A673 (cell line): Measurements from ENCODE around the gene ENDOU. TPM values are rescaled to one million over a fixed set of nuclear protein-coding genes. Genes with fewer than 3 reads are reported as not detected.
A peak's percentile ranks its signal among the peaks of the same experiment; 100 is the strongest.

ENCODE experiments used
- Bru-seq: library from RNA; stranded (reverse); fragments of 400-500 nt; gene quantifications from one replicate; lab custom pipeline; 2021; lab: Mats Ljungman, UMichigan
- BruChase-seq, 2 experiments: library from RNA; stranded (reverse); fragments of 400-500 nt; gene quantifications; one replicate each; lab custom pipeline; 2021; lab: Mats Ljungman, UMichigan
- BruUV-seq: library from RNA; stranded (reverse); fragments of 400-500 nt; replicated peaks from 2 replicates; lab custom pipeline; 2021; lab: Mats Ljungman, UMichigan
- CTCF ChIA-PET: fragments of 300-600 bp; sonication (Branson Sonifier 250); formaldehyde crosslinking; loops from one replicate; lab custom pipeline; 2022; ENCODE audit warnings: antibody characterized with exemption; lab: Charles Lee
- POLR2A ChIA-PET: fragments of 300-600 bp; sonication (Branson Sonifier 250); formaldehyde crosslinking; loops from one replicate; lab custom pipeline; 2022; ENCODE audit warnings: antibody characterized with exemption; ENCODE audit not compliant: low non-redundant PET; lab: Charles Lee
- DNase-seq: peaks from one replicate; pipeline ENCODE4 v3.0.0-alpha.2; 2015; ENCODE audit warnings: low spot score
- H3K27ac ChIP-seq: fragments of 200-600 bp; sonication (generic); 2 replicates; pipeline ENCODE4 v1.5.1; 2016; ENCODE audit warnings: mixed run types, low read depth, mild to moderate bottlenecking, mixed read lengths, antibody characterized with exemption, low read length; ENCODE audit not compliant: poor library complexity, severe bottlenecking
- H3K27me3 ChIP-seq: fragments of 200-600 bp; sonication (generic); replicated peaks from 2 replicates; pipeline ENCODE4 v1.6.1; 2017; ENCODE audit warnings: mixed run types, low read depth, mild to moderate bottlenecking, mixed read lengths, antibody characterized with exemption, low read length; ENCODE audit not compliant: insufficient read depth, poor library complexity
- H3K36me3 ChIP-seq: fragments of 200-600 bp; sonication (generic); 2 replicates; pipeline ENCODE4 v1.6.1; 2016; ENCODE audit warnings: mixed run types, mild to moderate bottlenecking, mixed read lengths, antibody characterized with exemption, low read length; ENCODE audit not compliant: insufficient read depth, poor library complexity, severe bottlenecking
- H3K4me1 ChIP-seq: fragments of 200-600 bp; sonication (generic); 2 replicates; pipeline ENCODE4 v1.6.1; 2017; ENCODE audit warnings: mixed run types, mild to moderate bottlenecking, mixed read lengths, antibody characterized with exemption, low read length; ENCODE audit not compliant: insufficient read depth, poor library complexity, severe bottlenecking
- H3K4me3 ChIP-seq: fragments of 200-600 bp; sonication (generic); 2 replicates; pipeline ENCODE4 v1.5.1; 2016; ENCODE audit warnings: low read depth, mixed run types, mild to moderate bottlenecking, mixed read lengths, low read length; ENCODE audit not compliant: poor library complexity, severe bottlenecking
- H3K9me3 ChIP-seq: fragments of 200-600 bp; sonication (generic); 2 replicates; pipeline ENCODE4 v1.6.1; 2016; ENCODE audit warnings: mixed run types, low read depth, mild to moderate bottlenecking, mixed read lengths, antibody characterized with exemption, low read length; ENCODE audit not compliant: poor library complexity, severe bottlenecking
- CTCF ChIP-seq: fragments of 300-800, 200-600 bp; sonication (generic); conservative IDR thresholded peaks from 2 replicates; pipeline ENCODE4 v1.5.1; 2017; ENCODE audit warnings: low read depth, mild to moderate bottlenecking, antibody characterized with exemption, low read length, moderate library complexity, mixed read lengths
- EZH2 ChIP-seq: fragments of 200-600 bp; sonication (generic); IDR thresholded peaks from 2 replicates; pipeline ENCODE4 v1.6.1; 2017; ENCODE audit warnings: borderline replicate concordance, low read depth, mild to moderate bottlenecking, mixed read lengths, antibody characterized with exemption, low read length; ENCODE audit not compliant: poor library complexity, severe bottlenecking
- intact Hi-C: fragments of 100-400 bp; cut with micrococcal nuclease; formaldehyde crosslinking; loops from one replicate; pipeline ENCODE4 v1.10.0; 2022; ENCODE audit not compliant: unreplicated experiment
- long read RNA-seq: library from polyadenylated mRNA; stranded (forward); transcript quantifications from one replicate; pipeline ENCODE4 v2.0.0, GENCODE V29; 2022
- total RNA-seq: library from RNA; stranded (reverse); gene quantifications from 2 replicates; pipeline ENCODE4 v1.2.3, GENCODE V29; 2021

ENDOU gene, protein sequence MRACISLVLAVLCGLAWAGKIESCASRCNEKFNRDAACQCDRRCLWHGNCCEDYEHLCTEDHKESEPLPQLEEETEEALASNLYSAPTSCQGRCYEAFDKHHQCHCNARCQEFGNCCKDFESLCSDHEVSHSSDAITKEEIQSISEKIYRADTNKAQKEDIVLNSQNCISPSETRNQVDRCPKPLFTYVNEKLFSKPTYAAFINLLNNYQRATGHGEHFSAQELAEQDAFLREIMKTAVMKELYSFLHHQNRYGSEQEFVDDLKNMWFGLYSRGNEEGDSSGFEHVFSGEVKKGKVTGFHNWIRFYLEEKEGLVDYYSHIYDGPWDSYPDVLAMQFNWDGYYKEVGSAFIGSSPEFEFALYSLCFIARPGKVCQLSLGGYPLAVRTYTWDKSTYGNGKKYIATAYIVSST
- total RNA-seq: 0.35 and 0.58 TPM in 2 replicates
- Bru-seq, nascent RNA: percentile 20 among the genes with signal in this experiment
- percentile 30 among the genes with signal in this experiment for BruChase-seq, experiment 1, labeled RNA remaining after a 2-hour chase
- percentile 38 among the genes with signal in this experiment for BruChase-seq, experiment 2, labeled RNA remaining after a 6-hour chase
- long read RNA-seq, partial matches to known transcripts: 0 of 1 reads
- long read RNA-seq, other reads (novel, unspliced or antisense): 1 of 1 reads

DNA sequence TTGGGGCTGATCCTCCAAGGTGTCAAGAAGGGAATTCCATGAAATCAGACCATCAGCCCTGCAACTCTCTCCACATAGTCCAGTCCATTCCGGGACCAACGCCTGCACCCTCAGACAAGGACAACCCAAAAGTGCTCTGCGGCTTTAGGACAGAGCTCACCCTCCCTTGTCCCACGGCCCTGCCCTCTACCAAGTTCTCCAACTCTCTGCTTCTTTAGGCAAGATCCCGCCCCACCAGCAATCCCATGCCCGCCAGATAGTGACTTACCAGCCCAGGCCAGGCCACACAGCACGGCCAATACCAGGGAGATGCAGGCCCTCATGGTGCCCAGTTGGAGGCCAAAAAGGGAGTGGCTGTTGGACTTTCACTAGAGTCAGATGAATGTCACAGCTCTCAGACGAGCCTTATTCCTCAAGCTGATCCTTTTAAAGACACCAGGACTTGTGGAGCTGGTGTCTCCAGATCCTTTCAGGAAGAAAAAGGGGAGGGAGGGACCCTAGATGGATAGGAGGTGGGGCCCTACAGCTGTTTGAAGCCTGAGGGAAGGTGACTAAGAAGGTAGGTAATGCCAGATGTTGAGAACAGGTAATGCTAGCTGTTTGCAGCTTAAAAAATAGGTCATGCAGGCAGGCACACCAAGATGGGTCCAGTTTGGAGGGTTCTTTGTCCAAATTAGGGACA, at the start of gene ENDOU:
TSS of gene ENDOU (minus strand) at position 400 of the 682 bp plus-strand sequence. CDS start at position 323, 77 bp downstream.
- no peak within 1 kb of the TSS for H3K27ac ChIP-seq
- intact Hi-C loops: no loop called here
- H3K4me1 ChIP-seq: peaks cover 15% of the 10 kb centered on the region
- CTCF ChIA-PET: no interaction called here
- DNase-seq: no peak
- no peak within 1 kb of the TSS for H3K4me3 ChIP-seq
- no TSS peak for BruUV-seq
- POLR2A ChIA-PET: no interaction called here
- H3K9me3 ChIP-seq: no peaks in the 10 kb centered on the region
- no peaks in the 10 kb centered on the region for H3K36me3 ChIP-seq
- no peaks in the 10 kb centered on the region for H3K27me3 ChIP-seq
- no peak for TF ChIP-seq CTCF

DNA sequence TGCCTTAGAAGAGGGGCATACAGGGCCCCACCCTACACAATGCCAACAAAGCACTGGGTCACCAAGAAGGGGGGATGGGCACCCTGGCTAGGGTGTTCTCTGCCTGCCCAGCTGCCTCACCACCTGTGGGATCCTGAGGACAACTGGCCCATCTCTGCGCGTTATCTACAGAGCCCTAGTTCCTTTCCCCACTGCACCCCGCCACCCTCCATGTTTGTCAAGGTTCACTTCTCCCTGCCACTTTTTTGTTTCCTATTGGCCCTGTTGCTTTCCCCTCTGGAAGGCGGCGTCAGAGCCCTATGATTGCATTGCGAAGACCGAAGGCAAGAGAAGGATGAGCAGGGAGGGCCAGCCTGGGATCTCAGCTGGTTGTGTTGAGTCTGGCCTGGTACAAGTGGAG, 49.4 kb upstream of the ENDOU start:
- no TSS peak for BruUV-seq
- no peaks in the 10 kb centered on the region for H3K36me3 ChIP-seq
- no peaks in the 10 kb centered on the region for H3K9me3 ChIP-seq
- CTCF ChIA-PET: no interaction called here
- no peak for TF ChIP-seq EZH2
- TF ChIP-seq CTCF: no peak
- DNase-seq: no peak
- peak overlapping the region; percentile 88 for H3K4me3 ChIP-seq
- POLR2A ChIA-PET: no interaction called here
- H3K27me3 ChIP-seq: no peaks in the 10 kb centered on the region
- peak overlapping the region; percentile 74 for H3K27ac ChIP-seq
- peaks cover 51% of the 10 kb centered on the region for H3K4me1 ChIP-seq
- intact Hi-C loops: loop anchor here (5.0 kb wide), 2 partner anchors 32 to 122 kb away; no protein-coding TSS in a partner anchor

- no peak for DNase-seq
- no peak for TF ChIP-seq EZH2
- peak; percentile 7; the same call in 1 of the 2 replicates for TF ChIP-seq CTCF
- intact Hi-C loops: no loop called here
- CTCF ChIA-PET: interaction anchor here (2.4 kb wide), 1 partner anchor 64 kb away, joined by 10 read pairs; no protein-coding TSS in a partner anchor
- H3K9me3 ChIP-seq: no peaks in the 10 kb centered on the region
- H3K27ac ChIP-seq: peak overlapping the region; percentile 77
- H3K4me1 ChIP-seq: peaks cover 57% of the 10 kb centered on the region
- H3K4me3 ChIP-seq: peak overlapping the region; percentile 88
- H3K36me3 ChIP-seq: no peaks in the 10 kb centered on the region
- no peaks in the 10 kb centered on the region for H3K27me3 ChIP-seq
- TSS peak; percentile 76 for BruUV-seq
- POLR2A ChIA-PET: no interaction called here
Measured at GRCh38 chr12:47773858-47774580, 48.7 kb upstream of the ENDOU start.
